K562 (cell line): ENCODE results near the gene ZNF581. TPM values are rescaled to one million over a fixed set of nuclear protein-coding genes. Genes with fewer than 3 reads are reported as not detected.

ENCODE experiments used
- ARID1B ChIP-seq: fragments of 450-650 bp; IDR thresholded peaks from 2 replicates; pipeline ENCODE4 v1.6.1; 2016; ENCODE audit warnings: antibody characterized with exemption, mild to moderate bottlenecking, inconsistent platforms
- CCAR2 ChIP-seq: fragments of 200-400 bp; formaldehyde crosslinking; IDR thresholded peaks from 2 replicates; pipeline ENCODE4 v1.6.1; 2017; ENCODE audit warnings: mild to moderate bottlenecking, low read depth, low read length
- CXXC5 ChIP-seq: fragments of 250-450 bp; sonication (Bioruptor Pico); IDR thresholded peaks from 2 replicates; pipeline ENCODE4 v1.8.0; 2022; ENCODE audit warnings: inconsistent platforms, mild to moderate bottlenecking, moderate library complexity
- FOXA3 ChIP-seq, 2 experiments: fragments of 450-650 bp in 1 of 2; sonication (generic) in 1 of 2; formaldehyde crosslinking; IDR thresholded peaks in 1 of 2; conservative IDR thresholded peaks in 1 of 2; 2 replicates each; pipeline versions ENCODE4 v1.4.0 to v1.8.0; 2020 to 2022; ENCODE audit warnings: mild to moderate bottlenecking in 2 of 2, missing genetic modification reagents in 1 of 2
- HNRNPUL1 ChIP-seq: fragments of 200-400 bp; formaldehyde crosslinking; IDR thresholded peaks from 2 replicates; pipeline ENCODE4 v1.6.1; 2017; ENCODE audit warnings: low read length
- HSF4 ChIP-seq: fragments of 250-450 bp; sonication (Bioruptor Pico); IDR thresholded peaks from 2 replicates; pipeline ENCODE4 v2.1.2; 2022; ENCODE audit warnings: mild to moderate bottlenecking, moderate library complexity, borderline replicate concordance
- TAF7 ChIP-seq: fragments of 450-650 bp; IDR thresholded peaks from 2 replicates; pipeline ENCODE4 v1.6.1; 2016; ENCODE audit warnings: missing genetic modification characterization, missing compliant biosample characterization
- ZNF134 ChIP-seq: fragments of 250-450 bp; sonication (Bioruptor Pico); conservative IDR thresholded peaks from 2 replicates; pipeline ENCODE4 v1.4.0; 2020
- ZNF212 ChIP-seq: fragments of 450-650 bp; formaldehyde crosslinking; IDR thresholded peaks from 2 replicates; pipeline ENCODE4 v1.4.0; 2020; ENCODE audit warnings: mild to moderate bottlenecking
- ZNF274 ChIP-seq: IDR thresholded peaks from 2 replicates; pipeline ENCODE4 v1.6.1; 2011; ENCODE audit warnings: low read depth, mild to moderate bottlenecking, low read length, moderate library complexity, borderline replicate concordance
- ZNF431 ChIP-seq: sonication (generic); formaldehyde crosslinking; IDR thresholded peaks from 2 replicates; pipeline ENCODE4 v1.8.0; 2022; ENCODE audit warnings: mild to moderate bottlenecking, missing genetic modification reagents
- ZNF695 ChIP-seq: fragments of 450-650 bp; formaldehyde crosslinking; IDR thresholded peaks from 2 replicates; pipeline ENCODE4 v1.4.0; 2020; ENCODE audit warnings: mild to moderate bottlenecking, moderate library complexity
- polyA plus RNA-seq, 8 experiments: library from polyadenylated mRNA; depleted of rRNA in 4 of 8; stranded (reverse) in 5 of 8; unstranded in 3 of 8; fragments of >200 nt; fragmentation: Nextera tagmentation in 2 of 8; fragmentation: Illumina TruSeq in 1 of 8; extraction: Ambion mirVana in 2 of 8; extraction: Trizol in 1 of 8; gene quantifications; 2 replicates each; pipeline versions ENCODE4 v1.2.1 to v1.2.3, GENCODE V29; 2011 to 2014; ENCODE audit warnings: inconsistent platforms in 1 of 8, missing spikeins in 1 of 8
- total RNA-seq, 7 experiments: library from RNA; depleted of rRNA in 6 of 7; stranded (reverse); fragments of >200 nt in 6 of 7; fragmentation: Illumina TruSeq in 2 of 7; extraction: Trizol in 2 of 7; gene quantifications; 2 replicates each; pipeline versions ENCODE4 v1.2.1 to v1.2.3, GENCODE V29; 2011 to 2021; ENCODE audit warnings: low replicate concordance in 1 of 7
- TF ChIP-seq, protein P1 (sequence below), 2 experiments: fragments of 450-650 bp in 1 of 2; sonication (generic) in 1 of 2; formaldehyde crosslinking; conservative IDR thresholded peaks; 2 replicates each; pipeline versions ENCODE4 v1.4.0 to v1.8.1; 2020 to 2022; ENCODE audit warnings: mild to moderate bottlenecking in 1 of 2, missing genetic modification reagents in 1 of 2
- TF ChIP-seq, protein P2 (sequence below): fragments of 450-650 bp; formaldehyde crosslinking; IDR thresholded peaks from 2 replicates; pipeline ENCODE4 v1.4.0; 2022; ENCODE audit warnings: missing genetic modification characterization
- TF ChIP-seq, protein P3 (sequence below), 2 experiments: fragments of 450-650 bp; formaldehyde crosslinking in 1 of 2; IDR thresholded peaks; 2 replicates each; pipeline versions ENCODE4 v1.4.0 to v1.6.1; 2014 to 2020; ENCODE audit warnings: mild to moderate bottlenecking in 2 of 2, borderline replicate concordance in 1 of 2, low read depth in 1 of 2
- TF ChIP-seq, protein P4 (sequence below): IDR thresholded peaks from 2 replicates; pipeline ENCODE4 v1.6.1; 2011; ENCODE audit not compliant: insufficient read length; ENCODE audit errors: extremely low read depth

ZNF581 gene
- total and polyA plus RNA-seq, 9 of the 15 experiments (the other 6 are each of a cell fraction or from before 2014, with no cell fraction given) = 2.4 to 39.4 (median 15.4) TPM

DNA sequence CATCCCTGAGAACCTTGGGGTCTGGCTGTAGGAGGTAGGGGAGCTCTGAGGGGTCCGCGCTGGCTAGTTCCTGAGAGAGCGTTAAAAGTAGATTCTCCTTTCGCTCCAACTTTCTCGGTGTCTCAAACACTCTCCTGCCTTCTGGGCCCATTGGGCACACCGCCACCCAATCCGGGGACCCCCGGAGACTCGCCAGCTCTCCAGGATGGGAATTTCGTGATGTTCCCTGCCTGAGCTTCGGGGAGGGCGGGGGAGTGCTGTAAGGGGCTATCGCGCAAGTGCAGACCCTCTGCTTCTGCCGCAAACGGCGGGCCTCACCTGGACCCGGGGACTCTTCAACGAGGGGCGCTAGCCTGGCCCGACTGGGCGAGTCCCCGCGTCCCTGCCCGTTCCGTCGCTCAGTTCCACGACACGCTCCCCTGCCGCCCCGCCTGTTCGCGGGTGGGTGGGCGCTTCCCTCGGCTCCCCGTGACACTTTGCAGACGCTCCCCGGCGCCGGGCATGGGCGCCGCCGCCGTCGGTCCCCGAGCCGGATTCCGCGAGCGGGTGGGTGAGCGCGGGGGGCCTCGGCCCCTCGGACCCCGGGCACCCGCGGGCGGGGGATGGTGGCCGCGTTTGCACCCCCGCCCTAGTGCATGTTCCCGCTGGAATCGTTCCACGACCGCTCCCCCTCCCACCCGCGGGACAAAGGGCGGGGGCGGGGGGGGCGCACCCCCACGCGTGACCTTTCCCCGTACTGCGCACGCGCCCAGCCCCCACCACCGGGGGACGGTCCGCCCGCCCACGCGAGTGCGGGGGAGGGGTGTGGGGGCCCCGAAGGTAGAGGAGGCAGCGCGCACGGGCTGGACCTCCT, 4.5 kb downstream of the ZNF581 start, which contains the start of gene CCDC106 (continued):
- TF ChIP-seq FOXA3 (CRISPR knock-in tag; conservative IDR thresholded peaks at IDR 0.05 in 1 of 2, IDR thresholded peaks at IDR 0.05 in 1 of 2) (no peak), CXXC5 (CRISPR knock-in tag) (peak; percentile 62), ARID1B (0 out of 2 replicates have a peak, but pooled peaks have one; percentile 42), HSF4 (CRISPR knock-in tag) (no peak), ZNF134 (CRISPR knock-in tag) (no peak), ZNF431 (CRISPR knock-in tag) (peak; percentile 66; the same call in 1 of the 2 replicates), TAF7 (no peak), ZNF695 (CRISPR knock-in tag) (no peak), ZNF212 (CRISPR knock-in tag) (no peak), HNRNPUL1 (no peak), ZNF274 (no peak), CCAR2 (no peak)
- TF ChIP-seq, protein P1, sequence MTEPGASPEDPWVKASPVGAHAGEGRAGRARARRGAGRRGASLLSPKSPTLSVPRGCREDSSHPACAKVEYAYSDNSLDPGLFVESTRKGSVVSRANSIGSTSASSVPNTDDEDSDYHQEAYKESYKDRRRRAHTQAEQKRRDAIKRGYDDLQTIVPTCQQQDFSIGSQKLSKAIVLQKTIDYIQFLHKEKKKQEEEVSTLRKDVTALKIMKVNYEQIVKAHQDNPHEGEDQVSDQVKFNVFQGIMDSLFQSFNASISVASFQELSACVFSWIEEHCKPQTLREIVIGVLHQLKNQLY (CRISPR knock-in tag; conservative IDR thresholded peaks at IDR 0.05) = no peak
- TF ChIP-seq, protein P2, sequence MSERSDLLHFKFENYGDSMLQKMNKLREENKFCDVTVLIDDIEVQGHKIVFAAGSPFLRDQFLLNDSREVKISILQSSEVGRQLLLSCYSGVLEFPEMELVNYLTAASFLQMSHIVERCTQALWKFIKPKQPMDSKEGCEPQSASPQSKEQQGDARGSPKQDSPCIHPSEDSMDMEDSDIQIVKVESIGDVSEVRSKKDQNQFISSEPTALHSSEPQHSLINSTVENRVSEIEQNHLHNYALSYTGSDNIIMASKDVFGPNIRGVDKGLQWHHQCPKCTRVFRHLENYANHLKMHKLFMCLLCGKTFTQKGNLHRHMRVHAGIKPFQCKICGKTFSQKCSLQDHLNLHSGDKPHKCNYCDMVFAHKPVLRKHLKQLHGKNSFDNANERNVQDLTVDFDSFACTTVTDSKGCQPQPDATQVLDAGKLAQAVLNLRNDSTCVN (CRISPR knock-in tag) = no peak
- TF ChIP-seq, protein P3, sequence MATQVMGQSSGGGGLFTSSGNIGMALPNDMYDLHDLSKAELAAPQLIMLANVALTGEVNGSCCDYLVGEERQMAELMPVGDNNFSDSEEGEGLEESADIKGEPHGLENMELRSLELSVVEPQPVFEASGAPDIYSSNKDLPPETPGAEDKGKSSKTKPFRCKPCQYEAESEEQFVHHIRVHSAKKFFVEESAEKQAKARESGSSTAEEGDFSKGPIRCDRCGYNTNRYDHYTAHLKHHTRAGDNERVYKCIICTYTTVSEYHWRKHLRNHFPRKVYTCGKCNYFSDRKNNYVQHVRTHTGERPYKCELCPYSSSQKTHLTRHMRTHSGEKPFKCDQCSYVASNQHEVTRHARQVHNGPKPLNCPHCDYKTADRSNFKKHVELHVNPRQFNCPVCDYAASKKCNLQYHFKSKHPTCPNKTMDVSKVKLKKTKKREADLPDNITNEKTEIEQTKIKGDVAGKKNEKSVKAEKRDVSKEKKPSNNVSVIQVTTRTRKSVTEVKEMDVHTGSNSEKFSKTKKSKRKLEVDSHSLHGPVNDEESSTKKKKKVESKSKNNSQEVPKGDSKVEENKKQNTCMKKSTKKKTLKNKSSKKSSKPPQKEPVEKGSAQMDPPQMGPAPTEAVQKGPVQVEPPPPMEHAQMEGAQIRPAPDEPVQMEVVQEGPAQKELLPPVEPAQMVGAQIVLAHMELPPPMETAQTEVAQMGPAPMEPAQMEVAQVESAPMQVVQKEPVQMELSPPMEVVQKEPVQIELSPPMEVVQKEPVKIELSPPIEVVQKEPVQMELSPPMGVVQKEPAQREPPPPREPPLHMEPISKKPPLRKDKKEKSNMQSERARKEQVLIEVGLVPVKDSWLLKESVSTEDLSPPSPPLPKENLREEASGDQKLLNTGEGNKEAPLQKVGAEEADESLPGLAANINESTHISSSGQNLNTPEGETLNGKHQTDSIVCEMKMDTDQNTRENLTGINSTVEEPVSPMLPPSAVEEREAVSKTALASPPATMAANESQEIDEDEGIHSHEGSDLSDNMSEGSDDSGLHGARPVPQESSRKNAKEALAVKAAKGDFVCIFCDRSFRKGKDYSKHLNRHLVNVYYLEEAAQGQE (IDR thresholded peaks at IDR 0.05; ENCODE audit: borderline replicate concordance) = no peak
- TF ChIP-seq, protein P3 (CRISPR knock-in tag; IDR thresholded peaks at IDR 0.05; ENCODE audit: low read depth) = 0 out of 2 replicates have a peak, but pooled peaks have one; percentile 38
- TF ChIP-seq, protein P4, sequence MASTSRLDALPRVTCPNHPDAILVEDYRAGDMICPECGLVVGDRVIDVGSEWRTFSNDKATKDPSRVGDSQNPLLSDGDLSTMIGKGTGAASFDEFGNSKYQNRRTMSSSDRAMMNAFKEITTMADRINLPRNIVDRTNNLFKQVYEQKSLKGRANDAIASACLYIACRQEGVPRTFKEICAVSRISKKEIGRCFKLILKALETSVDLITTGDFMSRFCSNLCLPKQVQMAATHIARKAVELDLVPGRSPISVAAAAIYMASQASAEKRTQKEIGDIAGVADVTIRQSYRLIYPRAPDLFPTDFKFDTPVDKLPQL = no peak
